GM12891 (cell line): ENCODE results near the gene DNAJC11.
"Not testable (repeated sequence)": the region's sequence is repeated elsewhere in the genome, so short reads cannot be mapped to it uniquely, and the experiment has no call there.

Source experiments
- DNase-seq: peaks from one replicate; pipeline ENCODE4 v3.0.0; 2011; ENCODE audit warnings: low spot score; ENCODE audit not compliant: insufficient read length
- FAIRE-seq: peaks from 2 replicates; lab custom pipeline; 2011; peaks lifted over from hg19 to GRCh38; lab: Jason Lieb, UNC
- PAX5 ChIP-seq: IDR thresholded peaks from 2 replicates; pipeline ENCODE4 v1.6.1; 2011; ENCODE audit warnings: low read length, moderate library complexity, mild to moderate bottlenecking; ENCODE audit not compliant: insufficient read depth, severe bottlenecking
- POLR2A ChIP-seq: IDR thresholded peaks from 2 replicates; pipeline ENCODE4 v1.6.1; 2011; ENCODE audit warnings: low read depth, low read length, control low read depth
- POLR2AphosphoS5 ChIP-seq: IDR thresholded peaks from 2 replicates; pipeline ENCODE4 v1.6.1; 2011; ENCODE audit warnings: low read depth, low read length, control low read depth
- POU2F2 ChIP-seq: IDR thresholded peaks from 2 replicates; pipeline ENCODE4 v1.6.1; 2011; ENCODE audit warnings: low read depth, mild to moderate bottlenecking, control low read depth, low read length, moderate library complexity
- SPI1 ChIP-seq: IDR thresholded peaks from 2 replicates; pipeline ENCODE4 v1.6.1; 2011; ENCODE audit warnings: low read depth, low read length, control low read depth
- TAF1 ChIP-seq: IDR thresholded peaks from 2 replicates; pipeline ENCODE4 v1.6.1; 2011; ENCODE audit warnings: low read depth, low read length, control low read depth

Gene DNAJC11

DNA sequence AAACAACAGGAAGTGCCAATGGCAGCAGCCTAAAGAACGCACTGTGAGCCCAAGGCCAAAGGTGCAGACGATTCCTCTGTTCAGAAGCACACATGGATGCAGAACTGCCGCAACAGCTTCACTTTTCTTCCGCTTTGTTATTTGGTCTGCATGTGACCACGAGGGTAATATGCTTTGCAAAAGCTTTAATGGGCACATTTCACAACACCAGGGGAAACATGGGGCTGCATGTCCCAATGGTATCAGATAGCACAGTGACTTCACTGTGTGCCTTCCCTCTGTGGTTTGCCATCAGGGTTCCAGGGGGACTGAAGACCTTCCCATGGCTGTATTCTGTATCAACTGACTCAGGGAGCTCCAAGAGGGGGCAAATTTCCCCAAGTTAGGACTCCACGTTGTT lies 48.6 kb downstream of the DNAJC11 start:
- FAIRE-seq: no peak
- DNase-seq: no peak
- TF ChIP-seq TAF1: no peak
- TF ChIP-seq POU2F2: no peak
- TF ChIP-seq POLR2A: no peak
- no peak for TF ChIP-seq PAX5
- TF ChIP-seq POLR2AphosphoS5: no peak
- TF ChIP-seq SPI1: no peak

DNA sequence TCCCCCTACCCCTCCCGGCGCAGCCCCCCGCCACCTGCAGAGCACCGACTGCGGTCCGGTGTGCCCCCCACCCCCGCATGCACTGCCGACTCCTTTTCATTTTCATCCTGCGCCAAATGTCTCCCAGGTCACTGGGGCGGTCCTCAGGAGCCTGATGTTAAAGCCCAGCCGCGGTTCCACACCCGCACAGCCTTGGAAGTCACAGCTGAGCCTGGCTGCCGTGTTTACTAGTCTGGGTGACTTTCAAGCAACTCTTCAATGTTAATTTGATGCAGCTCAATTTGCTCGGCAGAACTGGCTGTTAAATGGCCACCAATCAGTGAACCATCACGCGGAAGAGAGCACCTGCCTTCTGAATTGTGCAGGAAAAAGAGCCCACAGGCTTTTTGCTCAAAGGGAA lies 49.7 kb downstream of the DNAJC11 start:
- DNase-seq (no peak), FAIRE-seq (no peak)
- TF ChIP-seq POLR2A: no peak
- no peak for TF ChIP-seq POLR2AphosphoS5
- no peak for TF ChIP-seq SPI1
- no peak for TF ChIP-seq PAX5
- no peak for TF ChIP-seq TAF1
- no peak for TF ChIP-seq POU2F2

DNA sequence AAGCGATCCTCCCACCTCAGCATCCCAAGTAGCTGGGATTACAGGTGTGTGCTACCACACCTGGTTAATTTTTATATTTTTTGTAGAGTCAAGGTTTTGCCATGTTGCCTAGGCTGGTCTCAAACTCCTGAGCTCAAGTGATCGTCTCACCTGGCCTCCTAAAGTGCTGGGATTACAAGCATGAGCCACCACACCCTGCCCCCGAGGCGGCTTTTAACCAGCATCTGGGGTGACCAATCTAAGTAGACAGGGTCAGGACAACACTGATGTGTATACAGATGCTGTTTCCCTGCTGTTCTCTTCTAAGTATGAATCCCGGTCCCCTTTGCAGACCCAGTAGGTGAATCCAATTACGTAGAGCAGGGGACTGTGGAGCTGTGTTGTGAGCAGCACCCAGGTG lies 53.1 kb downstream of the DNAJC11 start:
- DNase-seq (no peak), FAIRE-seq (no peak)
- TF ChIP-seq POLR2A (no peak), TAF1 (no peak), SPI1 (no peak), POU2F2 (no peak), POLR2AphosphoS5 (no peak), PAX5 (no peak)

DNA sequence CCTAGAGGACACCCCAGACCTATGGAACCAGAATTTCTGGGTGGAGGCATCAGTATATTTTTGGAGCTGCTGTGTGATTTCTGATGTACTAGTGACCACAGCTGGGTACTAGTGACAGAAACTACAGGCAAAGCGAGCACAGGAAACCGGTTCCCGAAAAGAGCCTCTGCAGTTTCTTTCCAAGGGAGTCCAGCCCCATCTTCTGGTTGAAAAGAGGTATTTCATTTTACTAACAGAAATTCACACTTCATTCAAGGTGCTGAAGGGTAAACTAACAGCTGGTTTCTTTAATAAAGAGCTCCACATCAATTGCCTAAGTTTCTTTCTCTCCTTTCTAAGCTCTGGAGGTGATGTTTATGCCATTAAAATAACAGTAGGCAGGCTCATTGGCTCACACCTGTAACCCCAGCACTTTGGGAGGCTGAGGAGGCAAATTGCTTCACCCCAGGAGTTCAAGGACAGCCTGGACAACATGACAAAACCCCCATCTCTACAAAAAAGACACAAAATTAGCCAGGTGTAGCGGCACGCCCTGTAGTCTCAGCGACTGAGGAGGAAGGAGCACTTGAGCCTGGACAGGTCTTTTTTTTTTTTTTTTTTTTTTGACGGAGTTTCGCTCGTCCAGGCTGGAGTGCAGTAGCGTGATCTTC lies 55.0 kb downstream of the DNAJC11 start:
- DNase-seq (peak; percentile 55), FAIRE-seq (no peak)
- TF ChIP-seq POU2F2 (no peak), TAF1 (no peak), POLR2A (no peak), PAX5 (no peak), POLR2AphosphoS5 (no peak), SPI1 (no peak)

DNA sequence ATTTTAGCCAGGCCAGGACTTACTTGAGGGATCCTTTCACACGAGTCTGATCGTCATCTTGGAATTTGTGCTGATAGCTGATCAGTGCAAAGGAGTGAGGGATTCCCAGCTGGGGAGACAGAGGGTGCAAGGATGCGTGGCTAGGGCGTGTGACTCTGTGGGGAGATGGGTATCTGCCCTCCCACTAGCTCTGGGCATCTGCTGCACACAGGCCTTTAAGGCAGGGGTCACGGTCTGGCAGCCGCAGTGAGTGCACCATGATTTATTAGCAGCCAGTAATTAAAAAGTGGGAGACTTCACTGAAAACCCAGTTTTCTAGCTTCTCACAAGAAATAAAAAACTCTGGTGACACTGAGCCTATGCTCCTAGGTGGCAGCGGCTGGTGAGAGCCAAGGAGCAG lies 56.6 kb downstream of the DNAJC11 start:
- FAIRE-seq (no peak), DNase-seq (no peak)
- no peak for TF ChIP-seq TAF1

DNA sequence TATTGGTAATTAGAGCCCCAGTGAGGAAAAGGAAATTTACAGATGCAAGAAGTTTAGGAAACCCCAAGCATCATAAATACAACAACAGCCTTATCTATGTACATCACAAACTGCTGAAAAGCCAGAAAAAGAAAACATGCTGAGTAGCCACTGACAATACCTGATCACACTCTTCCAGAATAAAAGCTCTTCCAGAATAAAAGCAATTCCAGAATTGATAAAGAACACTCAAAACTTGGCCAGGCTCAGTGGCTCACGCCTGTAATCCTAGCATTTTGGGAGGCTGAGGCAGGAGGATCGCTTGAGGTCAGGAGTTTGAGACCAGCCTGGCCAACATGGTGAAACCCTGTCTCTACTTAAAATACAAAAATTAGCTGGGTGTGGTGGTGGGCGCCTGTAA lies 60.7 kb downstream of the DNAJC11 start:
- not testable (repeated sequence) for DNase-seq, FAIRE-seq

DNA sequence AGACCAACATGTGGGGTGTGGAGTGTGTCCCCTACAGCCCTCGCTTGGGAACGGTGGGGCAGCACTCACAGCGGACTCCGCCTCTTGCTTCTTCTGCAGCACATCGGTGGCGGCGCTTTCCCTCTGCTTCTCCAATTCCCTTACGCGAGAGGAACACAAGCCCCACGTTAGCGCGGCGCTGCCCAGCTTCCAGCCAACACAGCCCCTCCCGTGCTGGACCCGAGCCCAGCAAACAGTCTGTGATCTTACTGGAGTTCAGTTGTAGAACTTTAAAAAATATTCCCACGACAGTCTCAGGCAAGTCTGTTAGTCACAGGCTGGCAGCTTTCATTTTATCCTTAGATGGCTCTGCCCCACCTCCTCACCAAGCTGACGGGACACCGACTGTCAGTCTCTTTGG lies 63.4 kb downstream of the DNAJC11 start:
- no peak for DNase-seq
- no peak for FAIRE-seq
- no peak for TF ChIP-seq PAX5
- no peak for TF ChIP-seq POLR2A
- no peak for TF ChIP-seq SPI1
- no peak for TF ChIP-seq TAF1
- no peak for TF ChIP-seq POLR2AphosphoS5
- no peak for TF ChIP-seq POU2F2

DNA sequence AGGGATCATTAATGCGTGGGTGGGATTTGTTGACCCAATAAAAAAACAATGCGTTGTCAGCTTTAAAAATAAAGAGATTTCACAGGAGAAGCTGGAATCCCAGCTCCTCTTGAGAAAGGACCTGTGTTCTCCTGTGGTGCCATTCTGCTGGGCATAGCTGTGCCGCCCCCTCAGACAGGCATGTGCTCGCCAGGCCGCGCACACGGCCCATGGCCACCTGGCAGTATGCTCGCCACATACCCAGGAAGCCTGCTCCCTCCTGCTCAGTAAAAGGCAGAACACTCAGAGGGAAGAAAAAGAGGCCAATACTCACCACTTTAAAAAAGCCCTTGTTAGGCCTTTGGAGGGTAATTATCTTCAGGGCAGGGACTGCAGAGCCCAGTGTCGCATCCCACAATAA lies 63.8 kb downstream of the DNAJC11 start:
- FAIRE-seq (no peak), DNase-seq (no peak)

DNA sequence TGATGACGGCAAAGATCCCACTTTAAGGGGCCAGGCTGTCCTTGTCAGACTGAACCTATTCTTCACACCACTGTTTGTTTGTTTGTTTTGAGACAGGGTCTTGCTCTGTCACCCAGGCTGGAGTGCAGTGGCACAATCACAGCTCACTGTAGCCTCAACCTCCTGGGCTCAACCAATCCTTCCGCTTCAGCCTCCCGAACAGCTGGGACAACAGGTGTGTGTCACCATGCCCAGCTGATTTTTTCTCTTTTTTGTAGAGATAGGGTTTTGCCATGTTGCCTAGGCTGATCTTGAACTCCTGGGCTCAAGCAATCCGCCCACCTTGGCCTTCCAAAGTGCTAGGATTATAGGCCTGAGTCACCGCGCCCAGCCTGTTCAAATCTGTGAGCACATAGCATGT lies 64.8 kb downstream of the DNAJC11 start:
- not testable (repeated sequence) for DNase-seq, FAIRE-seq

More for the DNA sequence above, 63.8 kb downstream of the DNAJC11 start:
- no peak for TF ChIP-seq SPI1
- TF ChIP-seq POLR2A: no peak
- no peak for TF ChIP-seq TAF1
- no peak for TF ChIP-seq POU2F2
- TF ChIP-seq PAX5: no peak
- TF ChIP-seq POLR2AphosphoS5: no peak

DNA sequence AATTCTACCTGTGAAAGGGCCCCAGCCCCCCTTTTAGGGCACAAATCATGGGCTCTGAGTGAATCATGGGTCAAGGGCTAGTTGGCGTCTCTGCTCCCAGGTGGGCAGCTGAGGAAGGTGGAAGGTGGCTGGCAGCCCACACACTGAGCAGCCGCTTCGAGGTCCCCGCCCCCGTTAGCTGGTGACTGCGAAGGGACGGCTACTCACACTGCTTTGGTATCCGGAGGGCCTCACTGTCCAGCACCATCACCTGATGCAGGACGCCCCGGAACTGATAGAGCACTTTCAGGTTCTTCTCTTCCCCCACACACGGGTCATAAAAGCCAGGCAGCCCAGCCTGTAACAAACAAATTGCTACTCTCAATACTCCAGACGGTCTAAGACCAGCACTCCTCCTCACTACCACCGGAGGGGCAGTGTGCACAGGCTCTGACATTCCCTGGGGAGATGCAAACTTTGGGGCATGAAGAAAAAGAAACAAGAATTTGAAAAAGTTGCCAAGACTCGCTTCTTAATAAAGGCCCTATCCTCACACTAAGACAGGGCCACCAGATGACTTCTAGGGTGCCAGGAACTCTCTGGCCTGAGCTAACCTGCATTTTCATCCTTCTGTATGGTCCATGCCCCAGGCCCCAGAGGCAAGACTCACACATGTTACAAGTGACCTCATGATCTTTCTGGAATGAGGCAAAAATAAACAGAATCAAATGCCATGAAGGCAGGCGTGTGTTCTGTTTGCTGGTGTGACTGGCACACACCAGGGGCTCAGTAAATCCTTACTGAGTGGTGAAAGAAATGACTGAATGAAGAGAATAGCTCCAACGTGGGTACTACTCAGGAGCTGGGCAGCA lies 65.5 kb downstream of the DNAJC11 start:
- DNase-seq: no peak
- TF ChIP-seq POU2F2: no peak
- no peak for TF ChIP-seq POLR2A
- no peak for TF ChIP-seq POLR2AphosphoS5
- no peak for TF ChIP-seq PAX5
- TF ChIP-seq SPI1: no peak
- TF ChIP-seq TAF1: no peak
- FAIRE-seq: no peak
